OCI-LY1 (cell line): Measurements from ENCODE around the gene MICAL2.

ENCODE experiments used
- CTCF ChIP-seq: fragments of 200-600 bp; sonication (generic), shearing (Covaris generic); IDR thresholded peaks from 2 replicates; pipeline ENCODE4 v1.5.1; 2017; ENCODE audit warnings: mild to moderate bottlenecking, antibody characterized with exemption, low read length, moderate library complexity, mixed read lengths
- EZH2 ChIP-seq: fragments of 200-600 bp; sonication (generic), shearing (Covaris generic); IDR thresholded peaks from 2 replicates; pipeline ENCODE4 v1.8.0; 2017; ENCODE audit warnings: borderline replicate concordance, mixed run types, mild to moderate bottlenecking, antibody characterized with exemption, low read length, moderate library complexity, mixed read lengths

GRCh38 chr11:12239396-12239795 is 129.0 kb downstream of the MICAL2 start:
- TF ChIP-seq EZH2 (no peak), CTCF (no peak)
